Kidney epithelial cell (primary cell): ENCODE data around the gene SYVN1. TPM values are rescaled to one million over a fixed set of nuclear protein-coding genes. Genes with fewer than 3 reads are reported as not detected.
A peak's percentile ranks its signal among the peaks of the same experiment; 100 is the strongest.

Experiments
- DNase-seq: peaks from one replicate; pipeline ENCODE4 v3.0.0-alpha.2; 2010; ENCODE audit warnings: low read depth
- H3K27me3 ChIP-seq: 2 replicates; pipeline ENCODE4 v1.6.0; 2011; ENCODE audit warnings: low read length; ENCODE audit not compliant: control insufficient read depth, insufficient read depth
- H3K36me3 ChIP-seq: 2 replicates; pipeline ENCODE4 v1.5.1; 2011; ENCODE audit warnings: low read length; ENCODE audit not compliant: control insufficient read depth, insufficient read depth
- H3K4me3 ChIP-seq: 2 replicates; pipeline ENCODE4 v1.5.1; 2011; ENCODE audit warnings: low read depth, mild to moderate bottlenecking, control low read depth, low read length
- CTCF ChIP-seq: IDR thresholded peaks from 2 replicates; pipeline ENCODE4 v1.5.1; 2011; ENCODE audit warnings: mild to moderate bottlenecking, moderate library complexity, low read length, control low read depth, inconsistent platforms; ENCODE audit not compliant: insufficient read depth, poor library complexity, severe bottlenecking
- total RNA-seq: library from RNA; depleted of rRNA; stranded (reverse); fragments of >200 nt; gene quantifications from 2 replicates; pipeline ENCODE4 v1.2.3, GENCODE V29; 2015

The SYVN1 gene
- total RNA-seq, 1 donor from 2014 or later, result 31.0 TPM

- Histone ChIP-seq H3K4me3 (no peak overlapping the region), H3K36me3 (no peaks in the 10 kb centered on the region), H3K27me3 (peaks cover 2% of the 10 kb centered on the region)
- DNase-seq, result no peak
- no peak for TF ChIP-seq CTCF
Observed at GRCh38 chr11:65141896-65142494, 7.7 kb upstream of the SYVN1 start.

GRCh38 chr11:65136515-65137096, 2.3 kb upstream of the SYVN1 start:
- no peak for TF ChIP-seq CTCF
- peaks cover 2% of the 10 kb centered on the region for H3K27me3 ChIP-seq

GRCh38 chr11:65135633-65136145, 1.4 kb upstream of the SYVN1 start:
- no peak for DNase-seq
- peak overlapping the region; percentile 41 for H3K4me3 ChIP-seq
- no peak for TF ChIP-seq CTCF
- H3K27me3 ChIP-seq, result no peaks in the 10 kb centered on the region
- peaks cover 2% of the 10 kb centered on the region for H3K36me3 ChIP-seq

More at GRCh38 chr11:65136515-65137096, 2.3 kb upstream of the SYVN1 start:
- no peak for DNase-seq
- Histone ChIP-seq H3K4me3 (no peak overlapping the region), H3K36me3 (no peaks in the 10 kb centered on the region)

GRCh38 chr11:65134952-65135632, 773 bp upstream of the SYVN1 start:
- TF ChIP-seq CTCF, result no peak
- Histone ChIP-seq H3K4me3 (peak overlapping the region; percentile 79), H3K27me3 (no peaks in the 10 kb centered on the region), H3K36me3 (peaks cover 2% of the 10 kb centered on the region)
- DNase-seq, result peak; percentile 96

- TF ChIP-seq CTCF, result no peak
Observed at GRCh38 chr11:65133724-65134123, 595 bp downstream of the SYVN1 start.

More at GRCh38 chr11:65133724-65134123, 595 bp downstream of the SYVN1 start:
- Histone ChIP-seq H3K36me3 (peaks cover 4% of the 10 kb centered on the region), H3K4me3 (peak overlapping the region; percentile 79), H3K27me3 (no peaks in the 10 kb centered on the region)
- DNase-seq, result no peak
